Measurements from ENCODE around the gene ACYP1. TPM values are rescaled to one million over a fixed set of nuclear protein-coding genes. Genes with fewer than 3 reads are reported as not detected.

Gene ACYP1
- total RNA-seq, 4 donors from 2014 or later = 6.6 to 36.0 (median 23.2) TPM

DNA sequence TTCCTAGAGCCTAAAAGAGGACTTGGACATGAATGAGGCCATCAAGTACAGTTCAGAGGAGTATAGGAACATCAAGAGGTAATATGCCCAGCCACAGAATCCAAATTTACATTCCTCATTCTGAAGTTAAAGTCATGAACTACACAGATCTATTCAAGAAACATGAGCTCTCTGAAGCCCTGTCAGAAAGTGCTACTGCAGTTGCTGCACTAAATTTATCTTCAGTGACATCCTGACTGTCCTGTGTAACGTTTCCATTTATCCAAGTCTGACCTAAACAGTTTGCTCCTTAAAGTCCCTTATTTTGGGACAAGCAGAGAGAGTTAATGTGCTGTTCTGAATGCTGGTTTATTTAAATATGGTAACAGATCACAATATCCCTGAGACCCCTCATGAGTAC is 34.9 kb upstream of the ACYP1 start:
- TF ChIP-seq POLR2A (IDR thresholded peaks at IDR 0.05) = no peak
- no peaks in the 10 kb centered on the region for H3K9me3 ChIP-seq
- in situ Hi-C loops (cut with MboI; ENCODE audit: low pct_ligation_motif_present in 1 of 4, low pct_unique_long_range_greater_than_20kb in 1 of 4, low sequenced_read_pairs in 3 of 4) = loop anchor here in 2 of 4 donors (10.0 to 25.0 kb wide), 2 partner anchors 161 to 164 kb away; no protein-coding TSS in a partner anchor
- peaks cover 0 to 77% (median 24%) of the 10 kb centered on the region in 4 donors for H3K36me3 ChIP-seq
- H3K27ac ChIP-seq = no peak overlapping the region
- H3K4me3 ChIP-seq = no peak overlapping the region
- WGBS, 2 donors (ENCODE audit: low coverage in 1 of 2) = 55% methylated on average over 1 of the region's 1 CpG; no CpG with 5 or more reads in 1 of the 2 donors
- no peak for DNase-seq
- peaks cover 0 to 7% (median 0%) of the 10 kb centered on the region in 4 donors for H3K4me1 ChIP-seq
- intact Hi-C loops (cut with DNase I; ENCODE audit: low total_unique reads) = no loop called here
- H3K27me3 ChIP-seq = no peaks in the 10 kb centered on the region

DNA sequence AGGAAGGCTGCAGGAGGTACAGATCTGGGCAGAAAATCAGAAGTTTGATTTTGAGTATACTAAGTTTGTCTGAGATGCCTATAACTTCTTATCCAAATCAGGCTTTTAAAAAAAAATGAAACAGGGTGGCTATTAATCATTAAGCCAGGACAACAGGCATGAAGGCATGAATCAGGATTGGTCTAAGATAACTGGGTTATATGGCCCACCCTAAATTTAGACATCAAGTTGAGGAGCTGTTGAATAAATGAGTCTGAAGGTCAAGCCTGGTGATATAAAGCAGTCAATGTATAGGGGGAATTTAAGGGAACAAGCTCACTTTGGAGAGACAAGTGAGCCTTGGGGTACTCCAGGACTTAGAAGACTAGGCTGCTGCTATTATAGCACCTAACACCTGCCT is 34.4 kb upstream of the ACYP1 start:
- peaks cover 0 to 7% (median 0%) of the 10 kb centered on the region in 4 donors for H3K4me1 ChIP-seq
- no peak overlapping the region for H3K27ac ChIP-seq
- no peaks in the 10 kb centered on the region for H3K27me3 ChIP-seq
- DNase-seq = no peak
- TF ChIP-seq, protein P1, sequence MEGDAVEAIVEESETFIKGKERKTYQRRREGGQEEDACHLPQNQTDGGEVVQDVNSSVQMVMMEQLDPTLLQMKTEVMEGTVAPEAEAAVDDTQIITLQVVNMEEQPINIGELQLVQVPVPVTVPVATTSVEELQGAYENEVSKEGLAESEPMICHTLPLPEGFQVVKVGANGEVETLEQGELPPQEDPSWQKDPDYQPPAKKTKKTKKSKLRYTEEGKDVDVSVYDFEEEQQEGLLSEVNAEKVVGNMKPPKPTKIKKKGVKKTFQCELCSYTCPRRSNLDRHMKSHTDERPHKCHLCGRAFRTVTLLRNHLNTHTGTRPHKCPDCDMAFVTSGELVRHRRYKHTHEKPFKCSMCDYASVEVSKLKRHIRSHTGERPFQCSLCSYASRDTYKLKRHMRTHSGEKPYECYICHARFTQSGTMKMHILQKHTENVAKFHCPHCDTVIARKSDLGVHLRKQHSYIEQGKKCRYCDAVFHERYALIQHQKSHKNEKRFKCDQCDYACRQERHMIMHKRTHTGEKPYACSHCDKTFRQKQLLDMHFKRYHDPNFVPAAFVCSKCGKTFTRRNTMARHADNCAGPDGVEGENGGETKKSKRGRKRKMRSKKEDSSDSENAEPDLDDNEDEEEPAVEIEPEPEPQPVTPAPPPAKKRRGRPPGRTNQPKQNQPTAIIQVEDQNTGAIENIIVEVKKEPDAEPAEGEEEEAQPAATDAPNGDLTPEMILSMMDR (IDR thresholded peaks at IDR 0.05) = no peak
- TF ChIP-seq POLR2AphosphoS5 (IDR thresholded peaks at IDR 0.05) (no peak), POLR2A (IDR thresholded peaks at IDR 0.05) (no peak), EP300 (IDR thresholded peaks at IDR 0.05; ENCODE audit: low read depth) (no peak)
- in situ Hi-C loops (cut with MboI; ENCODE audit: low pct_ligation_motif_present in 1 of 4, low pct_unique_long_range_greater_than_20kb in 1 of 4, low sequenced_read_pairs in 3 of 4) (loop anchor here in 2 of 4 donors (10.0 to 25.0 kb wide), 2 partner anchors 161 to 163 kb away; no protein-coding TSS in a partner anchor), intact Hi-C loops (cut with DNase I; ENCODE audit: low total_unique reads) (no loop called here)
- peaks cover 0 to 75% (median 25%) of the 10 kb centered on the region in 4 donors for H3K36me3 ChIP-seq
- H3K4me3 ChIP-seq = no peak overlapping the region
- H3K9me3 ChIP-seq = no peaks in the 10 kb centered on the region

DNA sequence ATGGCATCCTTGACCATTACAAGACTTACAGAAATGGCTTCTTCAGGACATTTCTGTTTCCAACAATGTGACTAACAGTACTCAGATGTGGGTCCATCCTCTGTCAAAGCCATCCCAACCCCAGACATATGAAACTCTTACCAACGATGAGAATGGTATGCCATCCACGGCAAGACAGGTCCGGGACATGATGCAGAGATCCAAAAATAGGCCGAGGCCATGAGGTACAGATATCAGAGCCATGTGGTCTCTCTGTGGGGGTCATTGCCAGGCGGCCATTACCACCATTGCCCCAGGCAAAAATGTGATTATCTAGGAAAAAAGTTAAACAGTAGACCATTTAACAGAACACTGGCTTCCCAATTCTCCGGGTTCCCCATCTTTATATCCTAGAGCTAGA is 33.1 kb upstream of the ACYP1 start:
- peaks cover 0 to 7% (median 0%) of the 10 kb centered on the region in 4 donors for H3K4me1 ChIP-seq
- DNase-seq = no peak
- H3K9me3 ChIP-seq = no peaks in the 10 kb centered on the region
- TF ChIP-seq, protein P1 (IDR thresholded peaks at IDR 0.05) = no peak
- TF ChIP-seq POLR2AphosphoS5 (IDR thresholded peaks at IDR 0.05) = no peak
- no peak for TF ChIP-seq POLR2A (IDR thresholded peaks at IDR 0.05)
- no peak for TF ChIP-seq EP300 (IDR thresholded peaks at IDR 0.05; ENCODE audit: low read depth)
- no peak overlapping the region for H3K27ac ChIP-seq
- intact Hi-C loops (cut with DNase I; ENCODE audit: low total_unique reads) = no loop called here
- WGBS, 2 donors (ENCODE audit: low coverage in 1 of 2) = 92 to 100% methylated on average over 1 to 6 of the region's 6 CpGs
- no peaks in the 10 kb centered on the region for H3K27me3 ChIP-seq
- peaks cover 0 to 67% (median 25%) of the 10 kb centered on the region in 4 donors for H3K36me3 ChIP-seq
- in situ Hi-C loops (cut with MboI; ENCODE audit: low pct_ligation_motif_present in 1 of 4, low pct_unique_long_range_greater_than_20kb in 1 of 4, low sequenced_read_pairs in 3 of 4) = loop anchor here in 2 of 4 donors (10.0 to 25.0 kb wide), 2 partner anchors 160 to 162 kb away; no protein-coding TSS in a partner anchor
- H3K4me3 ChIP-seq = no peak overlapping the region

- WGBS, 2 donors (ENCODE audit: low coverage in 1 of 2) = 88 to 90% methylated on average over 4 of the region's 4 CpGs
- Histone ChIP-seq H3K27me3 (no peaks in the 10 kb centered on the region), H3K27ac (no peak overlapping the region), H3K9me3 (no peaks in the 10 kb centered on the region), H3K4me3 (no peak overlapping the region), H3K36me3 (peaks cover 0 to 60% (median 23%) of the 10 kb centered on the region in 4 donors), H3K4me1 (peaks cover 0 to 7% (median 0%) of the 10 kb centered on the region in 4 donors)
- intact Hi-C loops (cut with DNase I; ENCODE audit: low total_unique reads) (no loop called here), in situ Hi-C loops (cut with MboI; ENCODE audit: low pct_ligation_motif_present in 1 of 4, low pct_unique_long_range_greater_than_20kb in 1 of 4, low sequenced_read_pairs in 3 of 4) (loop anchor here in 2 of 4 donors (10.0 to 25.0 kb wide), 2 partner anchors 158 to 161 kb away; no protein-coding TSS in a partner anchor)
- TF ChIP-seq POLR2AphosphoS5 (IDR thresholded peaks at IDR 0.05) (no peak), POLR2A (IDR thresholded peaks at IDR 0.05) (no peak), EP300 (IDR thresholded peaks at IDR 0.05; ENCODE audit: low read depth) (no peak)
- TF ChIP-seq, protein P1 (IDR thresholded peaks at IDR 0.05) = no peak
- no peak for DNase-seq
These were observed 31.9 kb upstream of the ACYP1 start for GRCh38 chr14:75095690-75096089.
